Stimulated activated CD4-positive, alpha-beta T cell treated with anti-CD3 and anti-CD28 coated beads, TNF-alpha, amount 100 ng/mL, for 1 hour (primary cell): ENCODE data around the gene NEK7.
A peak's percentile ranks its signal among the peaks of the same experiment; 100 is the strongest.
"Not testable (repeated sequence)": the region's sequence is repeated elsewhere in the genome, so short reads cannot be mapped to it uniquely, and the experiment has no call there.

Source experiments
- DNase-seq, 3 donors: peaks; one replicate each; pipeline ENCODE4 v3.0.0-alpha.2; 2020; ENCODE audit warnings: low read depth in 3 of 3, low spot score in 1 of 3

NEK7 gene

DNA sequence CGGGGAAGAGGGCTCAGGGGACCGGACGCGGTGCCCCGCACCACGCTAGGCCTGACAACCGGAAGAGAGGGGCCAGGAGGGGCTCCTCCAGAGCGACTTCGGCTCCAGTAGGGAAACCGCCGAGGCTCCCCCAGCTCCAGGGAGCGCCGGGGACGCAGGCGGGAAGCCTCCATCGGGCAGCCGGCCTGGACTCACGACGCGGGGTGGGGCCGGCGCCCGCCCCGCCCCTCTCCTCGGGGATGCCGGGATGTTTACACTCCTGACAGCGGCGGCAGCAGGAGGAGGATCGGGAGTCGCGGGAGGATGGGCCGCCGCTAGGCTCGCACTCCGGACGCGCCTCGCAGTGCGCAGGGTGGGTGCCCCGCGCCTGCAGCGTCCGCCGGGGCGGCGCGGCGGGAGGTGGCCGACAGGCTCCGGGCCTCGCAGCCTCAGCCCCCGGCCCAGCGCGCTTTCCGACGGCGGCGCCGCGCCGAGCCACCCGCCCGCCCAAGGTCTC, at the start of gene NEK7:
NEK7 (plus strand) TSS at position 254 of the 496 bp plus-strand sequence. CDS start 75,583 bp downstream, outside the sequence.
- peak in 1 of 3 donors; percentile 49 for DNase-seq

DNA sequence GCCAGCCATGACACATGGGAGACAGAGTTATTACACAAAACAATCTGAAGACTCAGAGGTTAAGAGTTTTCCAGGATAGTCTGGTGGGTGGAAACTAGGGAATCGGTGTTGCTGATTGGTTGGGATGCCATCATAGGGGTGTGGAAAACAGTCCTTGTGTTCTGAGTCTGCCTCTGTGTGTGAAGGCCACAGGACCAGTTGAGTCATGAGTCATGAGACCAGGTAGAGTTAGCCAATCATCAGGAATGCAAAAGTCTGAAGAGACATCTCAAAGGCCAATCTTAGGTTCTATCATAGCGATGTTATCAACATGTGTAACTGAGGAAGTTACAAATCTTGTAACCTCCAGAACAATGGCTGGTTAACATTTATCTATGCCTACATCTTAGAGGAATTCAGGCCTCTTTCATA, 49.7 kb upstream of the NEK7 start:
- no peak for DNase-seq

DNA sequence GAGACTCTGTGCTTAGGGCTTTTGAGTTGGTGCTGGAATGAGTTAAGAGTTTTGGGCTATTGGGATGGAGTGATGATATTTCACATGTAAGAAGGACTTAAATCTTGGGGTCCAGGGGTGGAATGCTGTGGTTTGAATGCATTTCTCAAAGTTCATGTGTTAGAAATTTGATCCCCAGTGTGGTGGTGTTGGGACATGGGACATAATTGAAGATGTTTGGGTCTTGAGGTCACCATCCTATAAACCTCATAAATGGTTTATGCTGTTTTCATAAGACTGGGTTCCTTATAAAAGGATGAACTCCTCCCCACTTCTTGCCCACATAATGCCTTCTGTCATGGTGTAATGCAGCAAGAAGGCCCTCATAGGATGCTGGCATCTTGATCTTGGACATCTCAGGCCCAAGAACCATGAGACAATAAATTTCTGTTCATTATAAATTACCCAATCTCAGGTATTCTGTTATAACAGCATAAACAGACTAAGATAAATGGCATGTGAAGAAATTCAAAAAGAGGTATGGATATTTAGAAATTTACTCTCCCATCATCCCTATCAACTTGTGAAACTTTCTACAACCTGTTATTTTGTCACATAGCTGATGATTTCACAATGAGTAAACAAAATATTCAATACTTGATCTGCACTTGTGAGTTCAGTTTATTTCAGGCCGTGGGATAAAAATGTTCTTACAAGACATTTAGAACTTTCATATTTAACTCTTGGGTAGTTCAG, 48.0 kb upstream of the NEK7 start:
- no peak for DNase-seq

DNA sequence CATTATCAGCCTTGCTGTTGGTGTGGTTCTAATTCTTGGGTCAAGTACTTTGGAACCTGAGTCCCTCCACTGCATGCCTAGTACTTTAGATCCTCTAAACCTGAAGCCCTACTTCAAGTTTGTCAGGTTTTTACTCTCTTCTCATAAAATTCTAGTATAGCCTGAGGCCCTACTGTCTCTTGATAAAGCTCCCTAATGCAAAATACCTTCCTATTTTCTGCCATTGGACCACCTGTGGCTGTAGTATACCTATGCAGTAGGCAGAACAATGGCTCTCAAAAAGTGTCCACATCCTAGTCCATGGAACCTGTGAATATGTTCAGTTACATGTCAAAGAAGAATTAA, 47.5 kb upstream of the NEK7 start:
- DNase-seq: no peak

DNA sequence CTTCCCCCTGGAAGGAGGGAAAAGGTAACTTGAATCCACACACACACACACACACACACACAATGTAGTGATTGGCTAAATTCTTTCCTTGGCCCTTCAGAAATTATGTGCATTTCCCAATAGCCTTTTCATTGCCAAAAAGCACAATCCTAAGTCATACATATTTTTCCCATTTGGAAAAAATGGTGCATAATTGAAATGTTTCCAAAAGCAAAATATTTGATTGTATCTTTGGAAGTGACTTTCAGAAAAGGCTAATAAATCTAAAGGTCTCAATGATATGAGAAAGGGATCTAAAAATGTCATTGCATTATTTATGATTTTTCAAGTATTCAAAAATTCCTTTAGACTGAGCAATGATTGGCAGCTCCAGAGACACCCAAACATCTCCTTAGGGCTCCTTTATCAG, 43.5 kb upstream of the NEK7 start:
- no peak for DNase-seq

DNA sequence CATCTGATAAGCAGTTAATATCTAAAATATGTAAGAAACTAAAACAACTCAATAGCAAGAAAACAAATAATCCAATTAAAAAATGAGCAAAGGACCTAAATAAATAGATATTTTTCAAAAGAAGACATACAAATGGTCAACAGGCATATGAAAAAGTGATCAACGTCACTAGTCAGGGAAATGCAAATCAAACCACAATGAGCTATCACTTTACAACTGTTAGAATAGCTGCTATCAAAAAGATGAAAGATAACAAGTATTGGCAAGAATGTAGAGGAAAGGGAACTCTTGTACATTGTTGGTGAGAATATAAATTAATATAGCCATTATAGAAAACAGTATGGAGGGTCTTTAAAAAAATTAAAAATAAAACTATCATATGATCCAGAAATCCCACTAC, 40.7 kb upstream of the NEK7 start:
- no peak for DNase-seq

DNA sequence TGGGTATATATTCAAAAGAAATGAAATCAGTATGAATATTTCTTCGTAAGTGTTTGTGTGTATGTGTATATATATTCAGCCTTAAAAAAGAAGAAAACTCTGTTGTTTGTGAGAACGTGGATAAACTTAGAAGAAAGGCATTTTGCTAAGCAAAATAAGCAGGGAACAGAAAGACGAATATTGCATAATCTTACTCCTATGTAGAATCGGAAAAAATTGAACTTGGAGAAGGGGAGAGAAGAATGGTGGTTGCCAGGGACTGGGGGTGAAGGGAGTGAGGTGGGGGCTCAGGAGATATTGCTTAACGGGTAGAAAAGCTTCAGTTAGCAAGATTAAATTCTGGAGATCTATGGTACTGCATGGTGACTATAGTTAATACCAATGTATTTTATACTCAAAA, 40.3 kb upstream of the NEK7 start:
- no peak for DNase-seq

DNA sequence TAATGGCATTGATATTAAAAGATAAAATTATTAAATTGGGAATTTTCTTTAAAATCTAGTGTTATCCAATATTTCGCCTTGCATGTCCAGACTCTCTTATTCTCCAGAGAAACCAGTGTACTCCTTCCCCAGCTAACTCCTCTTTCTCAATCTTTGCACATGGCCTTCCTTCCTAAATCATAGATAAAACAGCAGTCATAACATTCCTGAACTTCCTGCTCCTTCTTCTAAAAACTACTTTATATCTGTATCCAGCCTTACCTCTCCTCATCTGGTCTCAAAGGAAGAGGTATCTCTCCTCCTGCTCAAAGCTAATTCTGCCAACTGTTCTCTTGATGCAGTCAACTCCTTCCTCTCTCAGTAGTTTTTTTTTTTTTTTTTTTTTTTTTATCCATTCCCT, 39.5 kb upstream of the NEK7 start:
- DNase-seq: no peak

DNA sequence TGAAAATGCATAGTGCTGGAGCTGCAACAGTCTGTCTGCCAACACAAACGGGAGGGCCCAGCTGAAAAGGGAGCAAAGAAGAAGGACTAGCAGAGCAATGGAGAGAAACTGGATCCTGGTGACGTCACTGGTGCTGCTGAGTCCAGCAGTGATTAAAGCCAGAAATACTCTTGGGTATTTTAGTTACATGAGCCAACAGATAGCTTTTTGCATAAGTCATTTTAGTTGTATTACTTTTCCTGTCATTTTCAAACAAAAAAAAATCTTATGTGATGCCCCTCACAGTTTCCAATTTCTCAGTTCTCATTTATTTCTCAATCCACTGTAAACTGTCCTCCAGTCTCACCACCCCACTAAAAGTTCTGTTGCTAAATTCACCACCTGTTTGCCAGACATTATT, 38.7 kb upstream of the NEK7 start:
- DNase-seq: no peak

DNA sequence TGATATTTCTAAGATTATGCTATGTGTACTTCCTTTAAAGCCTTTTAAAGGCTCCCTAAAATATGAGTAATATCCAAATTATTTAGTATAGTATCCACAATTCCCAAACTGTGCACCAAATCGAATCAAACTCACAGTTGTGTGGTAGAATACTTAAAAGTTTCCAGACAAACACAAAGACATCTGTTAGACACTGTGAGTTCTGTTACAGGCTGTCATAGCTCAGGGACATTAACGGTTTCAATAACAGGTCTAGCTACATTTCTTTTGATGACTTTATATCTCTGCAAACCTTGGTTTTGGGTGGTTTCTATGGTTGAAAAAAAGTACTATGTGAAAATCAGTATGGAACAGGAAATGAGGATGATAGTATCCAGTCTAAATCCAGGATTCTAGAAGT, 36.9 kb upstream of the NEK7 start:
- no peak for DNase-seq

DNA sequence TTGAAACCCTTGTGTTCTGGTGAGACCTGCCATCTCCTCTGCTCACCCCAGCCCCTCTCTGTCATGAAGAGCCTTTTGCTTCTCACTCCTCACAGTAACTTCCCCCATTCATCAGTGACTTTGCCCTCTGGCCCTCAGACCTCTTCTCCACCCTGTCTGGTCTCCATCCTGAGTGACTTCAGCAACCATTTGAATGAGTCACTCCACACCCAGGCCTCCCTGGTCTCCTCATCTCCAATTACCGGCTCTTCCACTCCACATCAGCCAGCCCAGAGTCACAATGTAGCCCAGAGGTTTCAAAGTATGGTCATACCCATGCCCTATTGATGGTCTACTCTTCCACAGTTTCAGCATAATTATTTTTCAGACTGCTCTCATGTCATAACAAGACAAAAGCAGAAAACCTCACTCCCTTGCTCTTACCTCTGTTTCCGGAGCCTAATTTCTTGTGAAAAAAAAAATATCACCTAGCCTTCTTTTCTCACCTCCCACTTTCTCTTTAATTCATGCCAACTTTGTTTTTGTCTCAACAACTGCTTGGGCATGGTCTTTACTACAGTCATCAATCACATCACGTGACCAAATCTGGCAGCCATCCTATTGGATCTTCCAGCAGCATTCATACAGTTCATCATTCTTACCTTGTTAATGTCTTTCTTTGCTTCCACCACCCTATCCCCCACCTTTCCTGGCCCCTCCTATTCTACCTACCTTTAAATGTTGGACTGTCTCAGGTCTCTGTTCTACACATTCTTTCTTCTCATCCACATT, 35.6 kb upstream of the NEK7 start:
- no peak for DNase-seq

DNA sequence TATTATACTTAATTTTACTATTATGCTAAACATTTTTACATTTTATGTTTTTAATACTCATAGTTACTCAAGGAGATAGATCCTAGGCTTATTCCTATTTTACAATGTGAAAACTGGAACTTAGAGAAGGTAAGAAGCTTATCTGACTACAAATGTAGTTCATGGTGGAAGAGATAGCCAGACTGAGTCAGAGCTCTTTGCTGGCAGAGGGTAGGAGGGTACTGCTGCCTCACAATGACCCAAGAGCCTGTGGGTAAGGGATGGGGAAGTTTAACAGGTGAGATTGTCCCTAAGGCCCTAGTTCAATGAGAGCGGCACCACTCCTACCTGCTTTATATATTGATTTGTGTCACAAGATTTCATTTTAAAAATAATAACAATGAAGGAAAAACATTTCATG, 34.1 kb upstream of the NEK7 start:
- no peak for DNase-seq

DNA sequence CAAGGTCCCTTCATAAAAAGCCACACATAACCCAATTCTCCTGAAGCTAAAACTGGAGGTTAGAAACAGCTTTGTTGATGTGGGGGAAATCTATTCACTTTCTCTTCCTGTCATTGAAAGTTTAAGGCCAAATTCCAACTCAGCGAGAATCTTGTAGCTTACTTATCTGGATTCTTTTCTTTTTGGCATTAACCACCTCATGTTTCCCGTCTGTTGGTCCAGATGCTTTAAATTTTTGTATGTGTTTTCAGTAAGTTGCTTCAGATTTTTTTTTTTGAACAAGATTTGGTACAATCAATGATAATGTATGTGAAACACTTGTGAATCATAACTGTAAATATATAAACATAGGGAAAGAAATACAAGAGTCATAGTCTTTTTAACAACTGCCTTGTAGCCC, 33.7 kb upstream of the NEK7 start:
- no peak for DNase-seq

DNA sequence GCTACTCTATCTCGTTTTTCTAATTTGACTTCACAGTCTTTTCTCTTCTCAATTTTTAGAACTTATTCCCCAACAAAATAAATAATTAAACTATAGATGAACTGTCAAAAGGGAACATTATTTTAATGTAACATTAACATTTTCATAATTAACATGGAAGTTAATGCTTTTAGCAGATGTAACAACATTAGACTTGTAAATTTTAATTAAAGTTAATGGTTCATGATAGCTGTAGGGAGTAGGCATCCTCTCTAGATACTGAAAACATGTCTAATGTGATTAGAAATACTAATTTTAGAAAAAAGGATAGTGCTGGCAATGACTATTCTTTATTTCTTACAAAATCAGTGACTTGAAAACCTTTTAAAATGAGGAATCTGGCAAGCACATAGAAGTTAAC, 32.1 kb upstream of the NEK7 start:
- no peak for DNase-seq

DNA sequence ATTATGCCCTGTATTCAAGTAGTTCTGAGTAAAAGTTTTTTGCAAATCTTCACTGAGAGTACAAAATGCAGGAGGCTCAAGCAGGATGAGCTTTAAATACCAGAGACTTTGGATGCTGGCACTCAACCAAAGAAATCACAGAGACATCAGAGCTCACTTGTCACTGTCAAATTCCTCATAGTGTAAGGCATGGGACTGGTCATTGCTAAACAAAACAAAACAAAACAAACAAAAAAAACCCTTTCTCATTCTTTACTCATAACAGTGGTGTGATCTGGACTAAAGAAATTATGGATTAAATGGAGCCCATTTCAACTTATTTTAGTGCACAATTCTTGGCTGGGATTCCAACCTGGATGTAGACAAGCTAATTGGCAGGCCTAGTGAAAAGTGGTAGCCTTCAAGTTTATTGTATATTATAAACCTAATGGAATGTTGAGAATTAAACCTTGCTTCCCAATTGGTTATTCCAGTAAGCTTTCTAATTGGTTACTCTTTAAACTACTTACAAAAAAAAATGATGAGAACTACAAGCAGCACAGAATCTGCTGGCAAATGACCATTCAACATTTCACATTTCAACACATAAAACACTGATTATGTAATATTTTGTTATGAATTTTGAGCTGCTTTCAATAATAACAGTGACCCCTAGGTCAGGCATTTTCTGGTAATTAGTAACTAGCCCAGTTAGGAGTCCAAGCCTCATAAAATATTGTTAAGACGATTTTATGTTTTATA, 30.6 kb upstream of the NEK7 start:
- no peak for DNase-seq

DNA sequence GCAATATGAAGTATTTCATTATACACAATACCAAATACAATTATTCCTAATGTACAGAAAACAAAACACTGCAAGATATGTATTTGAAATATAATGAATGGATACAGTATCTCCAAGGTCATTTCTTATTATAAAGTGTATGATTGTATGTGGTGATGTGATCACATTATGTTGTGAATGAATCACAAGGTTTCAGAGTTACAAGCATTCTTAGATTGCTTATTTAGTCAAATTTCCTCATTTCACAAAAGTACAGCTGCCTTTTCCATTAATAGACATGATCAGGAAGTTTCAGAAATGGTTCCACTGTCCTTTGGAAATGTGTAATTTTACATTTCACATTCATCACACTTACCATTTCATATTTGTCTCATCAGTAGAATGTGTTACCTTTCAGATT, 28.3 kb upstream of the NEK7 start:
- no peak for DNase-seq

DNA sequence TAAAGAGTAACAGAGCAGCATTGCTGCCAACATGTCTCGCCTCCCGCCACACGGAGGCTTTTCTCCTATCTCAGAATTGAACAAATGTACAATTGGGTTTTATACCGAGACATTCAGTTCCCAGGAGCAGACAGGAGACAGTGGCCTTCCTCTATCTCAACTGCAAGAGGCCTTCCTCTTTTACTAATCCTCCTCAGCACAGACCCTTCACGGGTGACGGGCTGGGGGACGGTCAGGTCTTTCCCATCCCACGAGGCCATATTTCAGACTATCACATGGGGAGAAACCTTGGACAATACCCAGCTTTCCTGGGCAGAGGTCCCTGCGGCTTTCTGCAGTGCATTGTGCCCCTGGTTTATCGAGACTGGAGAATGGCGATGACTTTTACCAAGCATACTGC, 26.7 kb upstream of the NEK7 start:
- DNase-seq: not testable (repeated sequence)

DNA sequence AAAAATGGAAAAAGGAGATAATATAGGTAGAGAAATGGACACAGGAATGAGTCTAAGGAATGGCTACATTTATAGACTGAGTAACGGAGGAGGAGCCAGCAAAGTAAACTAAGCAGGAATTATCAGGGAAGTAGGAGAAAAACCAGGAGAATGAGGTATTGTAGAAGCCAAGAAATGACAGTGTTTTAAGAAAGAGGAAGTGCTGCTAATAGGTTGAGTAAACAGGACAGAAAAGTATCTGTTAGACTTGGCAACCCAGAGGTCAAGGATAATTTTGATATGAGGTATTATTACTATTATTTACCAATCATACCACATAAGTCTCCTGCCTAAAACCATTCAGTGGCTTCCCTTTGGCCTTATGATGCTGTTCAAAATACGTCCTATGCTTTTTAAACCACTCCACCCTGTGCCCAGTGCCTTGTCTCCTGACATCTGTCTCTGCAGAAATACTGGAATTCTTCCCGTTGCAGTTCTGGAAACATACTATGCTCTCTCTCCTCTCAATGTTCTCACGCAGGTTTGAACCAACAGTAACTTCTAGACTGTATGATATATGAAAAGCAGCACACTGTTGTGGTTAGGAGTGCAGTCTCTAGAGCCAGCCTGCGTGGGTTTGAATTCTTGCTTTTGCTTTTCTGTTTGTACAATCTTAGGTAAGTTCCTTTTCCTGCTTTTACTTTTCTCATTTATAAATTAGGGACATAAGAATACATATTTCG, 24.6 kb upstream of the NEK7 start:
- no peak for DNase-seq

DNA sequence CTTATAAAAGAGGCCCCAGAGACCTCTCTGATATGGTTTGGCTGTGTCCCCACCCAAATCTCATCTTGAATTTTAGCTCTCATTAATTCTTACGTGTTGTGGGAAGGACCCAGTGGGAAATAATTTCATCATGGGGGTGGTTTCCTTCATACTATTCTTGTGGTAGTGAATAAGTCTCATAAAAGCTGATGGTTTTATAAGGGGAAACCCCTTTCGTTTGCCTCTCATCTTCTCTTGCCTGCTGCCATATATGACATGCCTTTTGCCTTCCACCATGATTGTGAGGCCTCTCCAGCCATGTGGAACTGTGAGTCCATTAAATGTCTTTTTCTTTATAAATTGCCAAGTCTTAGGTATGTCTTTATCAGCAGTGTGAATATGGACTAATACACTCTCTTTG, 22.5 kb upstream of the NEK7 start:
- no peak for DNase-seq

DNA sequence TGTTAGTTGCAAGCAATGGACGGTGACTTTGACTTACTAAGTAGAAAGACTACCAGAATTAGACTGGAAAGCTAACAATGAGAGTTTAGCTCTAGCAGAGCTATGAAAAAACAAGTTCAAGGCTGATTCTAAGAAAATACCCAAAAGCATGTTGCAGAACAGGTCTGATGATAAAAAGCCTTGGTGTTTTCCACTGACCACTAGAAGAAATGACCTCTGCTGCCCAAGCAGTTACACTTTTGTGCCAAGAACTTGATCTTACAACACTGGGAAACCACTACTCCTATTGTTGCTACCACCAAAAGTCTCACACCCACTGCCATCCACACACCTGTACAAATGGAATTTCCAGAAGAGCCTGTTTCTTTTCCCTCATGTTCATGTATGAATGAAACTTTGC, 21.4 kb upstream of the NEK7 start:
- DNase-seq: no peak

DNA sequence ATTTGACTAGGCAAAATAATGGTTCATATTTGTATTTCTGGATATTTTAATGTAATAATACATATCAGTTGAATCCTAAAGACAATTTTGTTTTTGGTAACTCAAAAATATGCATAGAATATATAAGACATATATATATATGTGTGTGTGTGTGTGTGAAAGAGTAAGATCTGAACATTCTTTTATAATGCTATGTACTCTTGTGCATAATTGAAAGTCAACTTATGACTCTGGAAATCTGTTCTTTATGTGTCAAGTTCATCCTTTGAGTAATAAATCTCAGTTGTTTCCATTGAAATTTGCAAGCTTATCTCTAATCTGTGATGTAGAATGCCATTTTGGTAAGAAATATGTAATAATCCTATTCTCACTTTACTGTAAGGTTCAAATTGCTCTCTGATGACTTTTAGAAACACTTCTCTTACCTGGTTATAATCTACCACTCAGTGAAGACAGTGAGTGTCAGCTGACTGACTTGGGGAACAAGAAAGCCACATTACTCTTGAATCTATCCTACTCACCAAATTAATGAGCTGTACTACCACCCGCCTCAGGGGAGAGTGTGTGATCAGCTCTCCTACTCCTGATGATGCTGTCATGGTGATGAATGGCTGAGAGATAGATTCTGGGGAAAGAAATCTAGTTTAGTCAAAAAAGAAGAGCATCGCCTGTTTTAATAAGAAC, 15.0 kb upstream of the NEK7 start:
- no peak for DNase-seq
